Endodermal cell (in vitro differentiated cells): Measurements from ENCODE around the gene MEGF11. TPM values are rescaled to one million over a fixed set of nuclear protein-coding genes. Genes with fewer than 3 reads are reported as not detected.

Experiments used
- DNase-seq: peaks from one replicate; pipeline ENCODE4 v3.0.0-alpha.2; 2017
- H3K27ac ChIP-seq: 2 replicates; pipeline ENCODE4 v1.5.1; 2013; ENCODE audit warnings: mild to moderate bottlenecking, low read depth, low read length, moderate library complexity
- H3K27me3 ChIP-seq: 2 replicates; pipeline ENCODE4 v1.6.1; 2013; ENCODE audit warnings: mild to moderate bottlenecking, low read length, moderate library complexity; ENCODE audit not compliant: insufficient read depth, control insufficient read depth, poor library complexity, severe bottlenecking
- H3K36me3 ChIP-seq: 2 replicates; pipeline ENCODE4 v1.7.0; 2013; ENCODE audit warnings: mild to moderate bottlenecking, low read length, moderate library complexity; ENCODE audit not compliant: control insufficient read depth, insufficient read depth
- H3K4me1 ChIP-seq: one replicate; pipeline ENCODE4 v1.7.0; 2013; ENCODE audit warnings: low read length; ENCODE audit not compliant: control insufficient read depth, insufficient read depth
- H3K4me3 ChIP-seq: 2 replicates; pipeline ENCODE4 v1.5.1; 2013; ENCODE audit warnings: mild to moderate bottlenecking, low read length, moderate library complexity
- H3K9ac ChIP-seq: 2 replicates; pipeline ENCODE4 v1.6.1; 2013; ENCODE audit warnings: mild to moderate bottlenecking, low read length, moderate library complexity; ENCODE audit not compliant: poor library complexity, severe bottlenecking; ENCODE audit errors: extremely low read depth
- H3K9me3 ChIP-seq: 2 replicates; pipeline ENCODE4 v1.6.1; 2013; ENCODE audit warnings: mild to moderate bottlenecking, low read length, moderate library complexity; ENCODE audit not compliant: control insufficient read depth
- H3K27ac Mint-ChIP-seq: 2 replicates; pipeline ENCODE4 v1.8.0; 2020; ENCODE audit warnings: mixed read lengths
- H3K27me3 Mint-ChIP-seq: 2 replicates; pipeline ENCODE4 v1.8.0; 2021; ENCODE audit warnings: mild to moderate bottlenecking, mixed read lengths; ENCODE audit not compliant: insufficient read depth
- H3K36me3 Mint-ChIP-seq: 2 replicates; pipeline ENCODE4 v1.8.0; 2020; ENCODE audit warnings: low read depth, mixed read lengths
- H3K4me1 Mint-ChIP-seq: 2 replicates; pipeline ENCODE4 v1.8.0; 2020; ENCODE audit warnings: mixed read lengths
- H3K4me3 Mint-ChIP-seq: 2 replicates; pipeline ENCODE4 v1.8.0; 2020; ENCODE audit warnings: mild to moderate bottlenecking, moderate library complexity, mixed read lengths
- H3K9me3 Mint-ChIP-seq: 2 replicates; pipeline ENCODE4 v1.8.0; 2020; ENCODE audit warnings: mild to moderate bottlenecking, mixed read lengths
- CTCF ChIP-seq: fragments of 200-600 bp; sonication (generic); conservative IDR thresholded peaks from 2 replicates; pipeline ENCODE4 v1.5.0; 2021; ENCODE audit warnings: antibody characterized with exemption, mild to moderate bottlenecking
- WGBS, 2 experiments: methylation state at CpG; one replicate each; pipeline versions ENCODE4 v1.1.5 to v1.1.7; 2013; ENCODE audit warnings: missing lambda C conversion rate in 2 of 2, mixed read lengths in 1 of 2; ENCODE audit not compliant: insufficient coverage in 1 of 2, insufficient read length in 1 of 2; 5-methylcytosine and 5-hydroxymethylcytosine counted together
- total RNA-seq, 2 donors: library from RNA; stranded (reverse); fragmentation: NEBNext Ultra II Directional in 1 of 2; extraction: Animal tissue kit (Norgen Biotek cat#: 25700) in 1 of 2; gene quantifications; 2 replicates in 1 of 2; 3 replicates in 1 of 2; pipeline ENCODE4 v1.2.1, GENCODE V29; 2021

The MEGF11 gene
- total RNA-seq, 2 donors from 2014 or later = 0.73 to 1.2 TPM

GRCh38 chr15:65949011-65949410, 304.5 kb downstream of the MEGF11 start:
- DNase-seq = no peak
- Histone ChIP-seq H3K27ac (no peak overlapping the region), H3K9ac (no peak overlapping the region), H3K4me3 (no peak overlapping the region), H3K27me3 (no peaks in the 10 kb centered on the region), H3K36me3 (no peaks in the 10 kb centered on the region), H3K9me3 (no peaks in the 10 kb centered on the region), H3K4me1 (peaks cover 4% of the 10 kb centered on the region)
- Mint-ChIP-seq H3K4me1 (peaks cover 4% of the 10 kb centered on the region), H3K9me3 (no peaks in the 10 kb centered on the region), H3K36me3 (no peaks in the 10 kb centered on the region), H3K27ac (no peak overlapping the region), H3K4me3 (no peak overlapping the region), H3K27me3 (no peaks in the 10 kb centered on the region)
- 88 to 96% methylated on average over 4 to 6 of the region's 6 CpGs for WGBS, 2 experiments
- no peak for TF ChIP-seq CTCF

DNA sequence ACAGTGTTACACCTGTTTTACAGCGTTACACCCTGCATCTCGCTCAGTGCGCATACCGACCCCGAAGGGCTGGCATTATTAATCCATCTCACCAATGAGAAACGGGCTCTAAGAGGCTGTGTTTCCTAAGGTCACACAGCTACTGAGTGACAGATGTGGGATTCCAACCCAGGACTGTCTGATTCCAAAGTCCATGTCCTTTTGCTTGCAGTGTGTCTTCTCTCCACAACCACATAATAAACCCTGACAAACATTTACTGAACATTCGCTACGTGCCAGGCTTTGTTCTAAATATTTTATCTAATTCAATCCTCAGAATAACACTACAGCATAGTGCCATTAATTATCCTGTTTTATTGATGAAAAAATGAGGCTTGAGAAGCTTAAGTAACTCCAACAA, 305.2 kb downstream of the MEGF11 start:
- 89 to 93% methylated on average over 6 to 8 of the region's 8 CpGs for WGBS, 2 experiments
- no peaks in the 10 kb centered on the region for H3K4me1 ChIP-seq
- no peaks in the 10 kb centered on the region for H3K27me3 ChIP-seq
- H3K36me3 ChIP-seq = no peaks in the 10 kb centered on the region
- Mint-ChIP-seq H3K36me3 (no peaks in the 10 kb centered on the region), H3K27me3 (no peaks in the 10 kb centered on the region), H3K9me3 (no peaks in the 10 kb centered on the region), H3K4me3 (no peak overlapping the region), H3K27ac (no peak overlapping the region), H3K4me1 (no peaks in the 10 kb centered on the region)
- no peak overlapping the region for H3K27ac ChIP-seq
- DNase-seq = no peak
- no peak for TF ChIP-seq CTCF
- no peaks in the 10 kb centered on the region for H3K9me3 ChIP-seq
- H3K4me3 ChIP-seq = no peak overlapping the region
- no peak overlapping the region for H3K9ac ChIP-seq

GRCh38 chr15:65947041-65947440, 306.5 kb downstream of the MEGF11 start:
- no peaks in the 10 kb centered on the region for H3K4me1 Mint-ChIP-seq
- H3K4me1 ChIP-seq = no peaks in the 10 kb centered on the region
- no peak overlapping the region for H3K4me3 ChIP-seq
- H3K9me3 ChIP-seq = no peaks in the 10 kb centered on the region
- no peak overlapping the region for H3K9ac ChIP-seq
- no peak for TF ChIP-seq CTCF
- no peak overlapping the region for H3K27ac Mint-ChIP-seq
- H3K36me3 ChIP-seq = no peaks in the 10 kb centered on the region
- DNase-seq = no peak
- no peaks in the 10 kb centered on the region for H3K9me3 Mint-ChIP-seq
- no peak overlapping the region for H3K27ac ChIP-seq
- no peak overlapping the region for H3K4me3 Mint-ChIP-seq
- no peaks in the 10 kb centered on the region for H3K27me3 ChIP-seq
- no peaks in the 10 kb centered on the region for H3K27me3 Mint-ChIP-seq
- H3K36me3 Mint-ChIP-seq = no peaks in the 10 kb centered on the region
- WGBS, 2 experiments = 88% methylated on average over 3 of the region's 3 CpGs; no CpG with 5 or more reads in 1 of the 2 experiments
